GM12878 (cell line): ENCODE data around the gene TNRC18. TPM values are rescaled to one million over a fixed set of nuclear protein-coding genes. Genes with fewer than 3 reads are reported as not detected.

Source experiments
- ATAC-seq: fragments of 200-7000 bp; cut with Tn5 transposase; 3 replicates; pipeline ENCODE4 v1.9.1; 2020; ENCODE audit warnings: mild to moderate bottlenecking, moderate library complexity
- BruUV-seq: library from RNA; stranded (reverse); fragments of 400-500 nt; replicated peaks from 2 replicates; lab custom pipeline; 2021; lab: Mats Ljungman, UMichigan
- CTCF ChIA-PET: fragments of 300-600 bp; sonication (Branson Sonifier 250); formaldehyde crosslinking; extraction: SDS; loops from one replicate; lab custom pipeline; 2021; ENCODE audit warnings: inconsistent platforms; lab: Yijun Ruan, JAX
- POLR2A ChIA-PET: fragments of 350-600 bp; formaldehyde crosslinking; extraction: SDS; loops from one replicate; lab custom pipeline; 2021; ENCODE audit warnings: inconsistent platforms; lab: Charles Lee
- RAD21 ChIA-PET: fragments of 300-600 bp; sonication (Branson Sonifier 250); formaldehyde crosslinking; loops from one replicate; lab custom pipeline; 2023; ENCODE audit warnings: antibody characterized with exemption; ENCODE audit not compliant: unreplicated experiment; lab: Charles Lee
- SMC1A ChIA-PET: fragments of 300-600 bp; sonication (Branson Sonifier 250); formaldehyde crosslinking; loops from one replicate; lab custom pipeline; 2023; ENCODE audit not compliant: unreplicated experiment, uncharacterized antibody; lab: Charles Lee
- DNase-seq: peaks from one replicate; pipeline ENCODE4 v3.0.0-alpha.2; 2011; ENCODE audit warnings: low read depth, low spot score
- FAIRE-seq: peaks from 3 replicates; lab custom pipeline; 2011; peaks lifted over from hg19 to GRCh38; lab: Jason Lieb, UNC
- H2AFZ ChIP-seq: 2 replicates; pipeline ENCODE4 v1.6.0; 2011; ENCODE audit warnings: low read depth, low read length, control low read depth; ENCODE audit not compliant: control insufficient read depth
- H3K27ac ChIP-seq: 2 replicates; pipeline ENCODE4 v1.5.1; 2011; ENCODE audit warnings: control low read depth; ENCODE audit not compliant: control insufficient read depth, insufficient read depth
- H3K27me3 ChIP-seq, 2 experiments: replicated peaks in 1 of 2; 2 replicates each; pipeline versions ENCODE4 v1.6.0 to v1.6.1; 2011; ENCODE audit warnings: low read length in 1 of 2; ENCODE audit not compliant: control insufficient read depth in 2 of 2, insufficient read depth in 2 of 2
- H3K36me3 ChIP-seq, 2 experiments: 2 replicates each; pipeline ENCODE4 v1.5.1; 2011; ENCODE audit warnings: low read length in 1 of 2; ENCODE audit not compliant: control insufficient read depth in 2 of 2, insufficient read depth in 2 of 2
- H3K4me1 ChIP-seq: 2 replicates; pipeline ENCODE4 v1.6.1; 2011; ENCODE audit warnings: mild to moderate bottlenecking, low read length, moderate library complexity, mixed read lengths; ENCODE audit not compliant: control insufficient read depth, insufficient read depth
- H3K4me2 ChIP-seq: 2 replicates; pipeline ENCODE4 v1.6.0; 2011; ENCODE audit warnings: control low read depth; ENCODE audit not compliant: control insufficient read depth, insufficient read depth
- H3K4me3 ChIP-seq: fragments of 200-600 bp; sonication (generic); 2 replicates; pipeline ENCODE4 v1.5.1; 2016
- H3K79me2 ChIP-seq: 2 replicates; pipeline ENCODE4 v1.6.0; 2011; ENCODE audit warnings: low read length; ENCODE audit not compliant: control insufficient read depth, insufficient read depth
- H3K9ac ChIP-seq: 2 replicates; pipeline ENCODE4 v1.8.0; 2011; ENCODE audit warnings: low read length, control low read depth, mixed read lengths; ENCODE audit not compliant: control insufficient read depth, insufficient read depth
- H3K9me3 ChIP-seq: replicated peaks from 3 replicates; pipeline ENCODE4 v1.5.1; 2011; ENCODE audit warnings: mild to moderate bottlenecking, low read length; ENCODE audit not compliant: control insufficient read depth, insufficient read depth
- H4K20me1 ChIP-seq: 2 replicates; pipeline ENCODE4 v1.6.0; 2011; ENCODE audit not compliant: control insufficient read depth, insufficient read depth
- BCL3 ChIP-seq: IDR thresholded peaks from 2 replicates; pipeline ENCODE4 v1.6.1; 2011; ENCODE audit warnings: borderline replicate concordance, low read depth, mild to moderate bottlenecking, moderate library complexity, low read length; ENCODE audit not compliant: insufficient read depth, poor library complexity, severe bottlenecking
- BCLAF1 ChIP-seq: fragments of 450-650 bp; IDR thresholded peaks from 2 replicates; pipeline ENCODE4 v1.6.1; 2017; ENCODE audit warnings: antibody characterized with exemption, mild to moderate bottlenecking, moderate library complexity
- CREB1 ChIP-seq: IDR thresholded peaks from 2 replicates; pipeline ENCODE4 v1.6.1; 2012; ENCODE audit warnings: low read depth, mild to moderate bottlenecking, inconsistent platforms
- EZH2 ChIP-seq: IDR thresholded peaks from 2 replicates; pipeline ENCODE4 v1.6.1; 2012; ENCODE audit warnings: low read depth, mild to moderate bottlenecking, control low read depth, inconsistent platforms, low read length, borderline replicate concordance; ENCODE audit not compliant: control insufficient read depth
- HDAC2 ChIP-seq: fragments of 200-600 bp; sonication (generic); IDR thresholded peaks from 2 replicates; pipeline ENCODE4 v1.6.1; 2017
- HDAC6 ChIP-seq: fragments of 200-600 bp; sonication (generic); IDR thresholded peaks from one replicate; pipeline ENCODE4 v1.8.0; 2017; ENCODE audit warnings: antibody characterized with exemption; ENCODE audit not compliant: unreplicated experiment
- IRF5 ChIP-seq: fragments of 450-650 bp; IDR thresholded peaks from 2 replicates; pipeline ENCODE4 v1.6.1; 2017; ENCODE audit warnings: borderline replicate concordance
- MTA3 ChIP-seq: IDR thresholded peaks from 2 replicates; pipeline ENCODE4 v1.6.1; 2012; ENCODE audit warnings: low read length, inconsistent platforms, borderline replicate concordance
- NR2C2 ChIP-seq: IDR thresholded peaks from 2 replicates; pipeline ENCODE4 v1.6.1; 2011; ENCODE audit warnings: borderline replicate concordance, low read depth; ENCODE audit not compliant: control insufficient read depth, insufficient read length
- PBX3 ChIP-seq: IDR thresholded peaks from 2 replicates; pipeline ENCODE4 v1.6.1; 2011; ENCODE audit warnings: mild to moderate bottlenecking, low read depth, low read length, moderate library complexity; ENCODE audit not compliant: insufficient replicate concordance
- SREBF2 ChIP-seq: IDR thresholded peaks from 2 replicates; pipeline ENCODE4 v1.6.1; 2012; ENCODE audit warnings: mild to moderate bottlenecking, low read length
- SUPT20H ChIP-seq: IDR thresholded peaks from 2 replicates; pipeline ENCODE4 v1.6.1; 2011; ENCODE audit warnings: low read depth, mild to moderate bottlenecking, low read length, moderate library complexity, borderline replicate concordance; ENCODE audit not compliant: control insufficient read depth
- WRNIP1 ChIP-seq: IDR thresholded peaks from 2 replicates; pipeline ENCODE4 v1.6.1; 2011; ENCODE audit warnings: low read depth, low read length, improper control_type of control experiment, borderline replicate concordance
- ZBTB4 ChIP-seq: fragments of 450-650 bp; formaldehyde crosslinking; IDR thresholded peaks from 2 replicates; pipeline ENCODE4 v1.4.0; 2022; ENCODE audit warnings: mild to moderate bottlenecking, moderate library complexity
- WGBS: methylation state at CpG from one replicate; pipeline ENCODE4 v1.1.6; 2016; ENCODE audit warnings: low lambda C conversion rate; ENCODE audit not compliant: insufficient replicate concordance, insufficient coverage; ENCODE audit errors: missing lambda C conversion rate; 5-methylcytosine and 5-hydroxymethylcytosine counted together
- in situ Hi-C: fragments of 300-500 bp; cut with MboI; formaldehyde crosslinking; loops from 9 replicates; pipeline ENCODE4 v1.14.3; 2018; ENCODE audit warnings: mixed read lengths
- intact Hi-C: fragments of 100-400 bp; cut with micrococcal nuclease; formaldehyde crosslinking; loops from one replicate; pipeline ENCODE4 v1.14.2; 2022; ENCODE audit not compliant: unreplicated experiment
- polyA plus RNA-seq, 11 experiments: library from polyadenylated mRNA; depleted of rRNA in 4 of 11; unstranded in 6 of 11; stranded (reverse) in 5 of 11; fragments of >200 nt; fragmentation: Nextera tagmentation in 4 of 11; fragmentation: Illumina TruSeq in 1 of 11; extraction: Ambion mirVana in 4 of 11; extraction: Trizol in 1 of 11; gene quantifications; 1 replicate in 1 of 11; 2 replicates in 10 of 11; pipeline versions ENCODE4 v1.2.1 to v1.2.3, GENCODE V29; 2011 to 2016; ENCODE audit warnings: inconsistent platforms in 2 of 11, missing spikeins in 2 of 11, low read depth in 1 of 11
- total RNA-seq, 4 experiments: library from RNA; depleted of rRNA in 3 of 4; stranded (reverse); fragments of >200 nt in 3 of 4; fragmentation: Illumina TruSeq in 1 of 4; extraction: Trizol in 1 of 4; gene quantifications; 2 replicates each; pipeline versions ENCODE4 v1.2.1 to v1.2.3, GENCODE V29; 2013 to 2021

TNRC18 gene
- total and polyA plus RNA-seq, 10 of the 15 experiments (the other 5 are each of a cell fraction or from before 2014, with no cell fraction given), result 0.02 to 31.7 (median 5.4) TPM

- Histone ChIP-seq H4K20me1 (no peaks in the 10 kb centered on the region), H3K4me3 (no peak overlapping the region), H3K79me2 (no peaks in the 10 kb centered on the region), H3K9me3 (no peaks in the 10 kb centered on the region), H2AFZ (no peak overlapping the region), H3K9ac (no peak overlapping the region), H3K27me3 (no peaks in the 10 kb centered on the region), H3K27ac (no peak overlapping the region), H3K4me1 (no peaks in the 10 kb centered on the region), H3K36me3 (no peaks in the 10 kb centered on the region), H3K4me2 (no peak overlapping the region)
- POLR2A ChIA-PET, result no interaction called here
- intact Hi-C loops, result no loop called here
- in situ Hi-C loops, result no loop called here
- CTCF ChIA-PET, result interaction anchor here (0.6 kb wide), 1 partner anchor 102 kb away, joined by 4 read pairs; no protein-coding TSS in a partner anchor
- RAD21 ChIA-PET, result interaction anchor here (0.6 kb wide), 1 partner anchor 12 kb away, joined by 4 read pairs; no protein-coding TSS in a partner anchor
- WGBS, result 62% methylated on average over 3 of the region's 3 CpGs
- no TSS peak for BruUV-seq
- DNase-seq (no peak), ATAC-seq (no peak), FAIRE-seq (no peak)
- SMC1A ChIA-PET, result no interaction called here
- TF ChIP-seq WRNIP1 (no peak), SREBF2 (no peak), CREB1 (no peak), HDAC2 (no peak), BCLAF1 (no peak), PBX3 (no peak), ZBTB4 (no peak), EZH2 (no peak), SUPT20H (no peak), BCL3 (no peak), MTA3 (no peak), NR2C2 (no peak), IRF5 (no peak), HDAC6 (no peak)
These were observed 39.4 kb upstream of the TNRC18 start for GRCh38 chr7:5463031-5463430.
